ENCODE results near the gene ASB18.
"Not testable (repeated sequence)": the region's sequence is repeated elsewhere in the genome, so short reads cannot be mapped to it uniquely, and the experiment has no call there.

ASB18 gene

DNA sequence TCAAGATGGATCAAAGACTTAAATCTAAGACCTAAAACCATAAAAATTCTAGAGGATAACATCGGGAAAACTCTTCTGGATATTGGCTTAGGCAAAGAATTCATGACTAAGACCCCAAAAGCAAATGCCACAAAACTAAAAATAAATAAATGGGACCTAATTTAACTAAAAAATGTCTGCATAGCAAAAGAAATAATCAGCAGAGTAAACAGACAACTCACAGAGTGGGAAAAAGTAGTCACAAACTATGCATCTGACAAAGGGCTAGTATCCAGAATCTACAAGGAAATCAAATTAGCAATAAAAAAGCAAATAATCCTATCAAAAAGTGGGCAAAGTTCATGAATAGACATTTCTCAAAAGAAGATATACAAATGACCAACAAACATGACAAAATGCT, 18.2 kb upstream of the ASB18 start:
- no peak for DNase-seq

DNA sequence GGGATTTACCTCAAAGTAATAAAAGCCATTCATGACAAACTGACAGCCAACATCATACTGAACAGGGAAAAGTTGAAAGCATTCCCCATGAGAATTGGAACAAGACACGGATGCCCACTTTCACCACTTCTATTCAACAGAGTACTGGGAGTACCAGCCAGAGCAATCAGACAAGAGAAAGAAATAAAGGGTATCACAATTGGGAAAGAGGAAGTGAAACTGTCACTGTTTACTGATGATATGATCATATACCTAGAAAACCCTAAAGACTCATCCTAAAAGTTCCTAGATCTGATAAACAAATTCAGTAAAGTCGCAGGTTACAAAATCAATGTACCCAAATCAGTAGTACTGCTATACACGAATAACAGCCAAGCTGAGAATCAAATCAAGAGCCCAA, 17.2 kb upstream of the ASB18 start:
- DNase-seq, result no peak

DNA sequence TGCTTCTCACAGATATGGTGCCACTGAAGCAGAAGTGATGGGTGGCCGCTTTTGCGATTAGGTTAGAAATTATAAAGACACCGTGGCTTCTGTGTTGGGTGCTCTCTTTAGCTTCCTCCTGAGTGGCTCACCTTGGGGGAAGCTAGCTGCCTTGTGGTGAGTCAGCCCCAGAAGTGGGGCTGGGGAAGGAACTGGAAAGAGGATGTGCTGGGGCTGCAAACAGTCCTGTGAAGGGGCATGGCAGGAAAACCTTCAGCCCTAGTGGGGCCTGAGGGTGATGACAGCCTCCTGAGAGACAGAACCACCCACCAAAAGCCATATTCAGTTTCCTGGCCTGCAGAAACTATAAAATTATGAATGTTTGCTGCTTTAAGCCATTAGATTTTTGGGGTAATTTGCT, 8.9 kb upstream of the ASB18 start:
- DNase-seq, result no peak

DNA sequence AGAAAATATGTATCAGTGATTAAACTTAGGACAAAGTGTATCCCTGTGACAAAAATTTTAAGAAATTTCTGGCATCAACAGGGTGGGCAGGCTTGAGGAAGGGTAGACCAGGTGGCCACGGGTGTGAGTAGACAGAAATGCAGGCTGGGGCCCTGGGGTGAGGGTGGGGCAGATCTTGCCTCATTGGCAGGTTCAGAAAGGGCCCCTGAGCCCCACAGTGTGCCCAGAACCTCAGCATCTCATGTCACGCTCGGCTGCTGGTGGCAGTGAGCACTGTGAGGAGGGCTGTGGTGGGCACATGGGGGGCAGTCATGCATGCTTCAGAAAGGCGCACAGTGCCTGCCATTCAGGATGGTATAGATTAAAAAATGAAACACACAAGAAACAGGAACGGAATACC, 7.6 kb upstream of the ASB18 start:
- no peak for DNase-seq

DNA sequence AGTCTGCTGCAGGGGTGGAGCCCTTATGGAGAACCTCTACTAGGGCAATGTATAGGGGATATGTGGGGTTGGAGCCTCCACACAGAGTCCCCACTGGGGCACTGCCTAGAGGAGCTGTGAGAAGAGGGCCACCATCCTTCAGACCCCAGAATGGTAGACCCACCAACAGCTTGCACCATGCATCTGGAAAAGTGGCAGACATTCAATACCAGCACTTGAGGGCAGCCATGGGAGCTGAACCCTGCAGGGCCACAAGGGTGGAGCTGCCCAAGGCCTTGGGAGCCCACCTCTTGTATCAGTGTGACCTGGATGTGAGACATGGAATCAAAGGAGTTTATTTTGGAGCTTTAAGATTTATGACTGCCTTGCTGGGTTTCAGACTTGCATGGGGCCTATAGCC, 5.7 kb upstream of the ASB18 start:
- DNase-seq, result not testable (repeated sequence)

DNA sequence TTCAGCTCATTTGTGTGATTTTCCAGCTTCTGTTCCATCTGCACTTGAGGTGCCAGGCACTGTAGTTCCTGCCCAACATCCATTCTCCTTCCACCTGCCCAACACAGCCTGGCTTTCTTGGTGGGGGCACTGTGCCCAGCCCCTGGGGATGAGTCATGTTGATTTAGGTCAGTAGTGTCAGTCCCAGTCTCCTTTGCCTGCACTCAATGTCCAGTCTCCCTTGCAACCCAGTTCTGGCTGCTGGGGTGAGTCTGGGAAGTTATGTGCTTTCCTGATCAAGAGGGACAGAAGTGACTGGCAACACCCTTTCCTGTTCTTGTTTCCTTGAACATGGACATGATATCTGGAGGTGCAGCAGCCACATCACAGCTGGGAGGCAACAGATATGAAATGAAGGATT, 1.5 kb upstream of the ASB18 start:
- no peak for DNase-seq

DNA sequence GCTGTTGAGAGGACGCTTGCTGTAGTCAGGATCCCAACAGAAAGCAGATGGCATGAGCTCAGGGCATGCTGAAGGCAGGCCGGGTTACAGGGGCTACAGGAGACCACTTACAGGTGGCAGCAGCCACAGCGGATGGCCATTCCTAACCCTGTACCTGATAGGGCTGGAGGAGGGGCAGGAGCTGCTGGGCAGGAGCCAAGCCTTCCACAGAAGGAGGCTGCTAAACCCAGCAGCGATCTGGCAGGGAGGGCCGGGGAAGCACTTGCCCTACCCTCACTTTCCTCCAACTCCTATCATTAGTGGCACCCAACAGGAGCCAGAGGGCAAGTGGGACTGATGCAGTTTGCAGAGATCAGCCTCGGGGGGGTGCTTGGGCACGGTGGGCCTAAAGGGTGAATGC, 2.0 kb downstream of the ASB18 start:
- no peak for DNase-seq

DNA sequence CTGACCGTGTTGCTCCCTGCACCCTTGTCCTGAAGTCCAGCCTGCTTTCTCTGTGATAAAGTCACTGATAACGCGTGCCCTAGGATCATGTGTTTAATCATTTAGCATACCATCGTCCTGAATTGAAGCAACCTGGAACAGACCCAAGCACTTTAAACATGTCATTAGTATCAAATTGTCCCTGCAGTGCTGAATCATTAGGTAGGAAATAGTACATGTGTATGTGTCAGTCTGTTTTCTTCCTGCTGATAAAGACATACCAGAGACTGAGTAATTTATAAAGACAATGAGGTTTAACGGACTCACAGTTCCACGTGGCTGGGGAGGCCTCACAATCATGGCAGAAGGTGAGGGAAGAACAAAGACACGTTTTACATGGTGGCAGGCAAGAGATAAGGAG, 2.8 kb downstream of the ASB18 start:
- DNase-seq, result no peak

DNA sequence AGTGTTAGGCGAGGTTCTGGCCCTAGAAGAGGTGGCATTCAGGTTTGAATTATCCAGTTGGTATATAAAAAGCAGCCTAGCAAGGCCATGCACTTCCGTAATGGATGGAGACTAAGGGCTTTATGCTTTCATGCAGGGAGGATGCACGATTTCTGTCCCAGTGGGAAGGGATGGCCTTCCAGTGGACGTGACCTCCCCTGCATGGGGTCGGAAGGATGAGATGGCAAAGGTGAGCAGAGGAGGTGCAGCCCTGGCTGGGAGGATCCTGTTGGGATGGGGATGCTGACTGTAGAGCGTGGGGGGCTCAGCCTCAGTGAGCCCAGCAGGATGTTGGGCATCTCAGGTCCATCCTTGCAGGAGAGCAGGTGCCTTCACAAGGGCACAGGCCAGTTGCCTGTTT, 4.8 kb downstream of the ASB18 start:
- no peak for DNase-seq

DNA sequence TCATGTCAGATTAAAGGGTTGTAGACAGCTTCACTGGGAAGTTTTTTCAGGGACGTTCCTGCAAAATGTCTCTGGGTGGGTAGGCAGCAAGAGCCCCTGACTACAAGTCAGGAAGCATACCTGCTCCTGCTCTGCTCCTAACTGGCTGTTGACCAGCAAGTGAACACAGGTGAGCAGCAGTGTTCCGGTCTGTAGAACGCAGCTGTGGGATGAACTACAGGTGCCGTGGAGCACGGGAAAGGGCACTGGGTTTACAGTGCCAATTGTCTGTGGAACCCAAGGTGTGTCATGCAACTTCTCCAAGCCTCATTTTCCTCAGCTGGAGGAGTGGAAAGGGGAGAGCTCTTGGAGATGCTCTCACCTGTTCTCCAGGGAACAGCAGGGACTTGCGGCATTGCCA, 6.6 kb downstream of the ASB18 start:
- no peak for DNase-seq

DNA sequence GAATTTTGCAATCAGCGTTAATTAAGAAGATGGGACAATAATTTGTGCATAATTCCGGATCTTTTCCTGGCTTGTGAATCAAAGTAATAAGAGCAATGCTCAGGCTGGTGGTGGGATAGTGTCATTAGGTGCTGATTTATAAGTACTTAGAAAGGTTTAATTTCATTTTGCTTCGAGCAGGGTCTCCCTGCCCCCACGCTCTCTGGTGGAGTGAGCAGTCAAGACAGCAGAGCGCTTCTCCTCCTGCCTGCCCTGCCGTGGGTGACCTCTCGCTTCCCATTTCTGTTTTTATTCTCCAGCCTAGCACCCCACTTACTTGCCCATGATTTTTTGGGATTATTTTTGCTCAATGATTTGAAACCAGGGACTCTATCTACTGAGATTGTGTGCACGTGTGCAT, 7.1 kb downstream of the ASB18 start:
- no peak for DNase-seq

DNA sequence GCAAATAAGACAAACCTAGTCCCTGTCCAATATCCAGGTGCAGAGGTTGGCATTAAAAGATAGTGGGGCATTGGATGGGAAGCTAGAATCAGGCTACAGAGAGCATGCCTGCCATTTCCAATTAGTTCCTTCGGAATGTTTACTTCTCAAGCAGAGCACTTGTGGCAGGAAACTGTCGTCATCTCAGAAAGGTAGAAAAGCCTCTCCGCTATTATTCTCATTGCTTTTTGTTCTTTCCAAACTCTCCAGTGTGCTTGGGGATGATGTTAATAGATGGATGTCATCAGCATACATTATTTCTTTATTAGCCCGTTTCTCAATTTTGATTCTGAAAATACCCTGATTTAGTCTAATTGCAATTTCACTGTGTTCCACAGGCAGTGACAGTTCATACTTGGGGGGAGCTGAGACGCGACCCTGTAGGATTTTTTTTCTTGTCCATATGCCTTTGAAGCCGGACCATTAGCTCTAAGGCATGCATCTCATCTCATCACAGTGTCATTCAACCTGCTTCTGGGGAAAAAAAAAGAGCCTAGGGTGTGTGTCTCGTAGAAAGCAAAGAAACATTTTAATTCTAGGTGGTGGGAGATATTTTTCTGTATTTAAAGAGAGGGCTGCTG, 7.7 kb downstream of the ASB18 start:
- no peak for DNase-seq

DNA sequence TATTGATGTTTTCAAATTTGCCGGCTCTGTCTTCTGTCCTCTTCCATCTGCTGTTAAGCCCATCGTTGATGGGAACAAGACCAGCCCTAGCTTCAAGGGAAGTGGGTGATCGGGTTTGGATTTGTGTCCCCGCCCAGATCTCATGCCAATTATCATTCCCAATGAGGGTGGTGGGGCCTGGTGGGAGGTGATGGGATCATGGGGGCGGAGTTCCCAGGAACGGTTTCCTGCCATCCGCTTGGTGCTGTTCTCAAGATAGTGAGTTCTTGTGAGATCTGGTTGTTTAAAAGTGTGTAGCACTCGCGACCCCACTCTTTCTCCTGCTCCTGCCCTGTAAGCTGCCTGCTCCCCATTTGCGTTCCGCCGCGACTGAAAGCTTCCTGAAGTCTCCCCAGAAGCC, 9.5 kb downstream of the ASB18 start:
- DNase-seq, result no peak

DNA sequence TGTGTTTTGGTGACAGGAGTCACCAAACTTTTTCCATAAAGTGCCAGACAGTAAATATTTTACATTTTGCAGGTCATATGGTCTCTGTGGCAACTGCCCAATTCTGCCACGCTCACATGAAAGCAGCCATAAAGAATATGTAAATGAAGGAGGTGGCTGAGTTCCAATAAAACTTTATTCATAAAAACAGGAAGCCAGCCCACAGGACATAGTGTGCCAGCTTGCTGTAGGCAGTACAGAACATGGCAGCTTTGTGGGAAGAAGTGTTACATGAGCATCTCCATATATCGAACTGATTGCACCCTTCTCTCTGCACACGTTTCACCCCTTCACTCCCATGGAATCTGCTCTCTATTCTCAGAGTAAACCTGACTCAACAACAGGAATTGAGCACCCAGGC, 10.2 kb downstream of the ASB18 start:
- DNase-seq, result no peak

DNA sequence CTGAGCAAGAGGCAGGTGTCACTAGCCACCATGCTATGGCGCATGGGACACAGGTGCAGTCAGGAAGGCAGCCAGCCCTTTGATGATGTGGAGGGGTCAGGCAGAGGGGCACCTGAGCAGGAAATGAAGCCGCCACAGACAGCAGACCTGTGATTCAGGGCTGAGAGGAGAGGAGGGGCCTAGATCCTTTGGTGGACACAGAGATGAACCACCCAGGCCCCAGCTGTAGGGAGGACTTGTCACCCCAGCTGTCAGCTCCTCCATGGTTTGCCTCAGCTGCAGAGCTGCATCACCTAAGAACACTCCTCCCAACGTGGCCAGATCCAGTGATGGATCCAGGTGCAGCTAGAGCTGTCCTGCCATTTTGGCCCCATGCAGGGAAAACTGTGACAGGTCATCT, 11.6 kb downstream of the ASB18 start:
- DNase-seq, result no peak

DNA sequence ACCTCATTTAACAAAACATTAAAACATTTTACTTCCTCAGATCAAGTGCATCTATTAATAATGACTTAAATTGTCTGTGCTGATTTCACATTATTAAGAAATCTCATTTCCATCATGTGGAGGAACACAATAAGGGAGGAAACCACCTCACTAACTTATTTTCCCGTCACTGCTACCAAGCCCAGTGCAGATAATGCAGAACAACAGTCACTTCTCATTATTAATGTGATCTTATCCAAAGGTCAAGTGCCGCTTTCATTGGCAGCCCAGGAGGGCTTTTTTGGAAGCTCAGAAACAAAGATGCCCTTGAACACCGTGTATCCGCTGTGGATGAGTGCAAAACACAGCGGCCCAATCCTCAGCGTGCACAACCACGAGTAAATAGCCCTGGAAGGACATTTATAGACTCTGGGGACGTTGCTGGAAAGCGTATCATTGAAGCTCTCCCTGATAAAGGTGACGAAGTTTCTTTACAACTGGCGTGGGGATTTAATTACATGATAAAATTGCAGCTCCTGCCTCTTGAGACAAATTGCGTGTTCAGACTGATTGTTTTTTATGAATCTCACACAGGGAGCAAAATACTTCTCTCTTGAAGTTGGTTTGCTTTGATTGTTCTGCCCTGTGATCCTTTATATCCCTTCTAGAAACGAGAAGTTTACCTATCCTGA, 13.2 kb downstream of the ASB18 start:
- no peak for DNase-seq

DNA sequence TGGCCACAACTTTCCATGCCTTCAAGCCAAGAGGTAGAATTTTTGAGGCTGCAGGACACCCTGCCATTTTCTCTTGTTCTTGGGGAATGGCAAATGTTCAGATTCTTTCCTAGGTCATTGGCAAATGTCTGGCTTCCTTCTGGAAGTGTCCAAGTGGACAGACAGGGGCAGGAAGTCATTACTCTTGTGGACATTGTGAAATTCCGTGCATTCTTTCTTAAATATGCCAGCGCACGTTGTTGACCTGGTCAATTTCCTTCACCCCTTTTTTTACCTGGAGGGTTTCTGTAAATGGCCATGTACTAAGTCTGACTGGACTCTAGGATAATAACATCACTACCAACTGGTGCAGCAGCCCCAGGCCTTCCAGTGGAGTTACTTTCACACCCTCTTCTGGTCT, 13.9 kb downstream of the ASB18 start:
- no peak for DNase-seq

DNA sequence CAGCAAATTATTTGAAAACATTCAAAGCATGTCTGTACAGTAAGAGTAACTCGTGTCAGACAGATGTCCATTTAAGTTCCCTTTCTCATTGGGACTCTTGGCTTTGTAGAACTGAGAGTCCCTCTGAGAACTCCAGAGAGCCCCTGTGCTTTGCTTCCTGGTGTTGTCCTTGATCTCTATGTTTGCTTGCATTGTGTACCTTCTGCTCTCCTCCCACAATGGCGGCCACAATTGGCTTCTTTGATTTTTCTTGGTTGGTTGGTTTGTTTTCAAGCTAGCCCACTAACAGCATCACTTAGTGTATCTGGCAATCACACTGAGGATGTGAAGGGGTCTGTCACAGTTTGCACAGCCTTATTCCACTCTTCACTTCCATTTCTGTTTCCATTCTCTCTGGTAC, 15.1 kb downstream of the ASB18 start:
- no peak for DNase-seq

DNA sequence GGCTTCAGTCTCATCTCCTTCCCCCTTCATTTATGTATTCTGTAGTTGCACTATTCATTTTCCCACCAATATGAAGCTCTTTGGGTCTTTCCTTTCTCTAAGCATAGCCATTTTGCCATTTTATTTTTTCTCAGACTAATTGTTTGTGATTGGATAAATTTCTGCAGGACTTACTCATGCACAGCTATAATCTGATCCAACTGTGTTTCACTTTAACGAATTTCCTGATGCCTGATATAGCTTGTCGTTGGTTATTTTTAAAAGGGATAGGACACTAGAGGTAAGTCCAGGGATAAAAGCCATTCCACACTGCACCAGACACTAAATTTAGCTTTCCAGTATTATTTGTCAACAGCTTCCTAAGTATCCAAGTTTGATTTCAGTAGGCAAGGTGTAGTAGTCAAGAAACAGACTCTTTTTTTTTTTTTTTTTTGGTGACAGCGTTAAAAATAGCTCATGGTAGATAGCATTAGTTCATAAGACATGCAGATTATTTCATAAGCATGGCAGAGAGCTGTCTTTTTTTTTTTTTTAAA, 17.4 kb downstream of the ASB18 start:
- no peak for DNase-seq

DNA sequence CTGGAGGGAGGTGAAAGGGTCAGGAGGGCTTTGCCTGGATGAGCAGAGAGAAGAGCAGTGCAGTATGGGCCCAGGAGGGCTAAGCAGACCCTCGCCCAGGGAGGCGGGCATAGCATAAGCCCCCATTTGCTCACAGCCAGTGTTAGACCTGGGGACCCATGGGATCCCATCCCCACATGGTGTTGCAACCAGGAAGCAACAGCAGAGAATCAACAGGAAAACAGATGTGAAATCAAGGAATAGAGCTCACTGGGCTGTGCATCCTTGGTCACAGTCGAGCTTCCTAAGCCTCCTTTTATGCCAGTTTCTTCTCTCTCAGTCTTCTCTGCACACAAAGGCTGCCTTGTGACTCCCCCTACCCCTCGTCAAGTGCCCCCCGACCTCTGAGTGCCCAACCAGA, 19.9 kb downstream of the ASB18 start:
- DNase-seq, result no peak

DNA sequence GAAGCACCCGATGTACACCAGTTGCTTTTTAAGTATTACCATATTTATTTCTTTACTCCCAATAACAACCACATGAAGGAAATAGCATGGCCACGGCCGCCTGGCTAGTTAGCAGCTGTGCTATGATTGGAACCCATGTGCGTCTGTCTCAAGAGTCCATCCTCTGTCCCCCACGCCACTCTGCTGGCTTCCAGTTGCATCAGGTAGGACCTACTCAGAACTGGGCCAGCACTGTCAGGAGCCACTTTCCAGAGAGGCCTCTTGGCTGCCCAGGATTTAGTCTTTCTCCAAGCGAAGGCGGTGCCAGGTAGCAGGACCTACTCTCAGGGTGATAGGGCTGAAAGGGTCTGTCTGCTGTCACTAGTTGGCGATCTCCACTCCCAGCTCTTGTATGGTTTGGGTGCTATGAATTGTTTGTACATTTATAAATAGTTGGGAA, 22.1 kb downstream of the ASB18 start:
- DNase-seq, result no peak

DNA sequence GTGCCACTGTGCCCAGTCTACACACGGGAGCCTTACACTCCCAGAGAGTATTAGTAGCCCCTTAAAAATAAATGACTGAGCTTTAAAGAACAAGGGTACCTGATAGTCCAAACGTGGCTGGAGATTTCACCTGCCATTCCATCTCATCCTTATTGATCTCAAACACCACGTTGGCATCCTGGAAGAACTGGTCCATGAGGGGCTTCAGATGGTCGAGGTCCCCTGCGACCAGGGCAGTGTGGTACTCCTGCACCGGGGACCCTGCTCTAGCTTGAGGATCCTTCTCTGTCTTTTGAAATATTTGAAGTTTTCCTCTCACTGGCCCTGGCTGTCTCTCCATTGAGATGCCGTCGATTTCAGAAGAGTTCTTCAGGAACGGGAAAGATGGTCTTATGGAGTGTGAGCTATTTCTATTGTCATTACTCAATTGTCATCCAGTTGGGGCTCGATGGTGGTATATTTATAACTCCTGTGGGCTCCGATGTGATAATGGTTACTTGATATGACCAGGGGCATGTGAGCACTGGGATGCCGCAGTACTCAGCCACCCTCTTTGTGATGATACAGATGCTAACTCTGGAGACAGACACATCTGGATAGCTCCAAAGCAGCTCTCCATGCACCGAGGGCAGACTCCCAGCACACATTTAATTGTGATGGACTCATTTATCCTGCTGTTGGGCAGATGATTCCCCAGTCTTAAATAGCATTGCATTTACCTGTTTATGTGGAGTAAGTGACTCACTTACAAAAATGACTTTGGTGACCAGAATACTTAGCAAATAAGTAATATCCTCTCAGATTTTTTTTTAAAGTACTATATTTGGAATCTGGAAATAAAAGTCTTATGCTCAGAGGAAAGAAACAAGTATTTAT, 22.8 kb downstream of the ASB18 start:
- no peak for DNase-seq

DNA sequence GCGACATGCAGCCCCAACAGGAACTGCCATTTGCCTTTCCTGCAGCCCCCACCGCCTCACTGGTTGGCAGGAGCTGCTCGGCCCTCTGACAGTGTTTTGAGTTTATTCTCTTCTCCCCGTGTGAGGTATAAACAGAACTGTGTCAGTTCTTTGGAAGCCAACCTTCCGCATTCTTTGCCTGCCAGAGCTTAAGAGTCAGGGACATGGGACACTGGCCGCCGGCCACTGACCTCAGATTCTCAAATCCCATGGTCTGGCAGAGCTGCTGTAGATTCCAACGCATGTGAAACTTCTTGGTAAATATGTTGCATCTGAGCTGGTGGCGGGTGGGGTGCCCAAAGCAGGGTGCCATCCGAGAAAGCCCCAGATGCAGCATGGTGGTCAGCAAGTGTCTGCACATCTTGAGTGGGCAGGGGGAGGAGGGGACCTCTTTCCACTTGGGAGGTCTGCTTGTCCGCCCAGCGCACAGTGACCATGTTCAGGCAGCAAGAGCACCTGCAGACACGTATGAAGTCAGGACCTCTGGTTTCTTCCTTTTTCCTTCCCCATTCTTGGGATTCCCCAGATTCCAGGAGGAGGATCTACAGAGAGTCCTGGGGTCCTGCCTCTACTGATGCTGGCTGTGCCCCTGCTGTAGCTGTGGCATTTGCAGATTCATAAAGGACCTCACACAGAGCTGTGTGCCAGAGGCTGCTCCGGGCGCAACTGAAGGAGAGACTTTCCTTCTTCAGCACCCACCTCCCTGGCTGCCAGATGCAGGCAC, 23.8 kb downstream of the ASB18 start:
- DNase-seq, result no peak

Measured in NCI-H2171 treated with DMSO at 0.1 percent for 48 hours (cell line).